Effector memory CD8-positive, alpha-beta T cell (primary cell): Measurements from ENCODE around the gene FBP1.
A peak's percentile ranks its signal among the peaks of the same experiment; 100 is the strongest.

Experiments used
- ATAC-seq: fragments of 150-1000 bp; cut with Tn5 transposase; replicated peaks from 2 replicates; pipeline ENCODE4 v1.10.0; 2021; ENCODE audit warnings: mild to moderate bottlenecking, moderate library complexity
- DNase-seq, 3 experiments: peaks; one replicate each; pipeline ENCODE4 v3.0.0; 2021
- H3K27ac Mint-ChIP-seq, 2 donors: one replicate each; pipeline ENCODE4 v1.8.0; 2022; ENCODE audit warnings: mild to moderate bottlenecking in 2 of 2, mixed read lengths in 2 of 2, moderate library complexity in 2 of 2
- H3K27me3 Mint-ChIP-seq, 2 donors: one replicate each; pipeline ENCODE4 v1.8.0; 2022; ENCODE audit warnings: mixed read lengths in 2 of 2
- H3K36me3 Mint-ChIP-seq: one replicate; pipeline ENCODE4 v1.8.0; 2022; ENCODE audit warnings: mild to moderate bottlenecking, moderate library complexity, mixed read lengths; ENCODE audit not compliant: insufficient read depth
- H3K4me1 Mint-ChIP-seq, 2 donors: one replicate each; pipeline ENCODE4 v1.8.0; 2022; ENCODE audit warnings: low read depth in 2 of 2, mixed read lengths in 2 of 2
- H3K4me3 Mint-ChIP-seq, 2 donors: one replicate each; pipeline ENCODE4 v1.8.0; 2022; ENCODE audit warnings: mild to moderate bottlenecking in 2 of 2, mixed read lengths in 2 of 2, moderate library complexity in 2 of 2
- H3K9me3 Mint-ChIP-seq, 2 donors: one replicate each; pipeline ENCODE4 v1.8.0; 2022; ENCODE audit warnings: mixed read lengths in 2 of 2

FBP1 gene

GRCh38 chr9:94623253-94623652 lies 16.1 kb downstream of the FBP1 start:
- H3K9me3 Mint-ChIP-seq, result no peaks in the 10 kb centered on the region
- H3K4me3 Mint-ChIP-seq, result no peak overlapping the region
- peaks cover 4% of the 10 kb centered on the region for H3K36me3 Mint-ChIP-seq
- ATAC-seq, result no peak
- H3K27me3 Mint-ChIP-seq, result peaks cover 0 to 12% of the 10 kb centered on the region in 2 donors
- H3K27ac Mint-ChIP-seq, result no peak overlapping the region
- peaks cover 4% of the 10 kb centered on the region in 2 donors for H3K4me1 Mint-ChIP-seq
- no peak for DNase-seq

GRCh38 chr9:94622087-94622800 lies 17.1 kb downstream of the FBP1 start:
- Mint-ChIP-seq H3K27me3 (peaks cover 0 to 12% of the 10 kb centered on the region in 2 donors), H3K4me3 (no peak overlapping the region), H3K4me1 (peaks cover 4% of the 10 kb centered on the region in 2 donors), H3K36me3 (peaks cover 6% of the 10 kb centered on the region), H3K9me3 (no peaks in the 10 kb centered on the region), H3K27ac (no peak overlapping the region)
- DNase-seq (no peak), ATAC-seq (no peak)

- DNase-seq (no peak), ATAC-seq (no peak)
- Mint-ChIP-seq H3K4me3 (no peak overlapping the region), H3K27ac (no peak overlapping the region), H3K27me3 (peaks cover 3 to 12% of the 10 kb centered on the region in 2 donors), H3K36me3 (peaks cover 3% of the 10 kb centered on the region), H3K9me3 (no peaks in the 10 kb centered on the region), H3K4me1 (peaks cover 4% of the 10 kb centered on the region in 2 donors)
Observed at GRCh38 chr9:94619026-94619425, 20.3 kb downstream of the FBP1 start.

- Mint-ChIP-seq H3K27ac (no peak overlapping the region), H3K4me3 (no peak overlapping the region), H3K27me3 (peaks cover 18 to 44% of the 10 kb centered on the region in 2 donors), H3K9me3 (no peaks in the 10 kb centered on the region), H3K36me3 (peaks cover 5% of the 10 kb centered on the region), H3K4me1 (peaks cover 7 to 10% of the 10 kb centered on the region in 2 donors)
- DNase-seq (no peak), ATAC-seq (no peak)
Observed at GRCh38 chr9:94613003-94613402, 26.3 kb downstream of the FBP1 start.

- peaks cover 2% of the 10 kb centered on the region for H3K36me3 Mint-ChIP-seq
- no peak for ATAC-seq
- no peak for DNase-seq
- no peaks in the 10 kb centered on the region for H3K9me3 Mint-ChIP-seq
- peaks cover 7 to 10% of the 10 kb centered on the region in 2 donors for H3K4me1 Mint-ChIP-seq
- H3K4me3 Mint-ChIP-seq, result no peak overlapping the region
- peaks cover 25 to 49% of the 10 kb centered on the region in 2 donors for H3K27me3 Mint-ChIP-seq
- no peak overlapping the region for H3K27ac Mint-ChIP-seq
Observed at GRCh38 chr9:94612071-94612470, 27.2 kb downstream of the FBP1 start.

GRCh38 chr9:94611638-94612068 lies 27.7 kb downstream of the FBP1 start:
- no peaks in the 10 kb centered on the region for H3K9me3 Mint-ChIP-seq
- no peak overlapping the region for H3K4me3 Mint-ChIP-seq
- H3K36me3 Mint-ChIP-seq, result peaks cover 2% of the 10 kb centered on the region
- no peak overlapping the region for H3K27ac Mint-ChIP-seq
- DNase-seq (no peak), ATAC-seq (peak; percentile 35)
- H3K4me1 Mint-ChIP-seq, result peaks cover 7 to 10% of the 10 kb centered on the region in 2 donors
- peaks cover 30 to 53% of the 10 kb centered on the region in 2 donors for H3K27me3 Mint-ChIP-seq

GRCh38 chr9:94610181-94610606 lies 29.1 kb downstream of the FBP1 start:
- peaks cover 7 to 10% of the 10 kb centered on the region in 2 donors for H3K4me1 Mint-ChIP-seq
- H3K9me3 Mint-ChIP-seq, result no peaks in the 10 kb centered on the region
- no peak for DNase-seq
- H3K4me3 Mint-ChIP-seq, result no peak overlapping the region
- H3K36me3 Mint-ChIP-seq, result peaks cover 2% of the 10 kb centered on the region
- no peak overlapping the region for H3K27ac Mint-ChIP-seq
- ATAC-seq, result no peak
- peaks cover 33 to 59% of the 10 kb centered on the region in 2 donors for H3K27me3 Mint-ChIP-seq

- Mint-ChIP-seq H3K36me3 (peaks cover 2% of the 10 kb centered on the region), H3K27ac (no peak overlapping the region), H3K4me3 (no peak overlapping the region), H3K9me3 (no peaks in the 10 kb centered on the region), H3K4me1 (peaks cover 12 to 14% of the 10 kb centered on the region in 2 donors), H3K27me3 (peaks cover 41 to 57% of the 10 kb centered on the region in 2 donors)
- ATAC-seq, result no peak
- no peak for DNase-seq
Observed at GRCh38 chr9:94607423-94607691, 32.0 kb downstream of the FBP1 start.

- Mint-ChIP-seq H3K4me3 (no peak overlapping the region), H3K4me1 (peaks cover 8 to 10% of the 10 kb centered on the region in 2 donors), H3K9me3 (no peaks in the 10 kb centered on the region), H3K36me3 (peaks cover 2% of the 10 kb centered on the region), H3K27me3 (peaks cover 41 to 52% of the 10 kb centered on the region in 2 donors), H3K27ac (no peak overlapping the region)
- DNase-seq (no peak), ATAC-seq (no peak)
Observed at GRCh38 chr9:94606646-94607422, 32.5 kb downstream of the FBP1 start.

GRCh38 chr9:94603259-94604160 lies 35.8 kb downstream of the FBP1 start:
- no peaks in the 10 kb centered on the region for H3K9me3 Mint-ChIP-seq
- H3K27ac Mint-ChIP-seq, result no peak overlapping the region
- ATAC-seq (peak; percentile 79), DNase-seq (peak; percentile 49 to 59 (median 57))
- H3K4me3 Mint-ChIP-seq, result peak overlapping the region in 1 of 2 donors; percentile 1
- peaks cover 4 to 7% of the 10 kb centered on the region in 2 donors for H3K4me1 Mint-ChIP-seq
- H3K27me3 Mint-ChIP-seq, result peaks cover 33 to 48% of the 10 kb centered on the region in 2 donors
- no peaks in the 10 kb centered on the region for H3K36me3 Mint-ChIP-seq

GRCh38 chr9:94602666-94603065 lies 36.7 kb downstream of the FBP1 start:
- Mint-ChIP-seq H3K9me3 (no peaks in the 10 kb centered on the region), H3K36me3 (no peaks in the 10 kb centered on the region), H3K27ac (no peak overlapping the region), H3K27me3 (peaks cover 32 to 48% of the 10 kb centered on the region in 2 donors), H3K4me3 (no peak overlapping the region), H3K4me1 (peaks cover 4 to 7% of the 10 kb centered on the region in 2 donors)
- ATAC-seq (no peak), DNase-seq (no peak)

GRCh38 chr9:94600715-94601114 lies 38.6 kb downstream of the FBP1 start:
- Mint-ChIP-seq H3K27ac (no peak overlapping the region), H3K27me3 (peaks cover 27 to 45% of the 10 kb centered on the region in 2 donors), H3K4me3 (no peak overlapping the region), H3K36me3 (no peaks in the 10 kb centered on the region), H3K9me3 (no peaks in the 10 kb centered on the region), H3K4me1 (peaks cover 4 to 7% of the 10 kb centered on the region in 2 donors)
- DNase-seq, result no peak
- ATAC-seq, result no peak

GRCh38 chr9:94600258-94600657 lies 39.1 kb downstream of the FBP1 start:
- Mint-ChIP-seq H3K27ac (no peak overlapping the region), H3K9me3 (no peaks in the 10 kb centered on the region), H3K4me3 (no peak overlapping the region), H3K4me1 (peaks cover 4 to 7% of the 10 kb centered on the region in 2 donors), H3K36me3 (no peaks in the 10 kb centered on the region), H3K27me3 (peaks cover 25 to 45% of the 10 kb centered on the region in 2 donors)
- DNase-seq, result no peak
- ATAC-seq, result no peak
